ENCODE measurements around the gene GALNT1.

Gene GALNT1

DNA sequence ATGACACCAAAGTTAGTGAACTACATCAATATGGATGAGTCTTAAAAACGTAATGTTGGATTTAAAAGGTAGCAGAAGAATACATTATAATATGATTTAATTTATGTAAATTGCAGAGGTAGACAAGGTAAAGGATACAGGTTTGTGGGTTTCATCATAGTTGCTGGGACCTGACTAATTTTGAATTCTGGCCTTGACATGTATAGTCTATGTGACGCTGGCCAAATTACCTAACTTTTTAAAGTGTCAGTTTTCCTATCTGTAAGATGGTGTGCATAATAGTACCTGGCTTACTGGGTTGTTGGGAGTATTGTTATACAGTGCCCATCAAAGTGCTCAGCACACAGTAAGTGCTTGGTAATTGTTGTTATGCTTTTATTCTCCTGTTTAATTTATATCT, 34.5 kb downstream of the GALNT1 start:
- peak overlapping the region; percentile 35 for H3K27ac ChIP-seq (ENCODE audit: insufficient read depth, low read length, poor library complexity, severe bottlenecking)

GRCh38 chr18:35616664-35617423, 35.3 kb downstream of the GALNT1 start:
- peaks cover 4% of the 10 kb centered on the region for H3K4me1 ChIP-seq (ENCODE audit: control insufficient read depth, insufficient read depth, low read length, poor library complexity, severe bottlenecking)
- H3K4me3 ChIP-seq (ENCODE audit: insufficient read depth, low read depth, low read length, poor library complexity, severe bottlenecking), result no peak overlapping the region
- no peaks in the 10 kb centered on the region for H3K27me3 ChIP-seq (replicated peaks; ENCODE audit: control insufficient read depth, insufficient read depth, low read length, poor library complexity, severe bottlenecking)
- H3K36me3 ChIP-seq (ENCODE audit: control insufficient read depth, insufficient read depth, low read length), result no peaks in the 10 kb centered on the region
- DNase-seq, result peak; percentile 23 to 34 (median 23)
- H3K27ac ChIP-seq (ENCODE audit: insufficient read depth, low read length, poor library complexity, severe bottlenecking), result peak overlapping the region; percentile 35
- H3K9me3 ChIP-seq (ENCODE audit: control insufficient read depth, low read length), result no peaks in the 10 kb centered on the region

More for the DNA sequence above, 34.5 kb downstream of the GALNT1 start:
- no peaks in the 10 kb centered on the region for H3K27me3 ChIP-seq (replicated peaks; ENCODE audit: control insufficient read depth, insufficient read depth, low read length, poor library complexity, severe bottlenecking)
- no peak overlapping the region for H3K4me3 ChIP-seq (ENCODE audit: insufficient read depth, low read depth, low read length, poor library complexity, severe bottlenecking)
- H3K36me3 ChIP-seq (ENCODE audit: control insufficient read depth, insufficient read depth, low read length), result no peaks in the 10 kb centered on the region
- H3K9me3 ChIP-seq (ENCODE audit: control insufficient read depth, low read length), result no peaks in the 10 kb centered on the region
- no peak for DNase-seq
- peaks cover 4% of the 10 kb centered on the region for H3K4me1 ChIP-seq (ENCODE audit: control insufficient read depth, insufficient read depth, low read length, poor library complexity, severe bottlenecking)

- H3K27ac ChIP-seq (ENCODE audit: insufficient read depth, low read length, poor library complexity, severe bottlenecking), result no peak overlapping the region
- no peak for DNase-seq
Observed at GRCh38 chr18:35617865-35618264, 36.3 kb downstream of the GALNT1 start.

GRCh38 chr18:35618289-35618688, 36.7 kb downstream of the GALNT1 start:
- no peak for DNase-seq
- H3K27ac ChIP-seq (ENCODE audit: insufficient read depth, low read length, poor library complexity, severe bottlenecking), result no peak overlapping the region
- no peaks in the 10 kb centered on the region for H3K36me3 ChIP-seq (ENCODE audit: control insufficient read depth, insufficient read depth, low read length)
- no peaks in the 10 kb centered on the region for H3K27me3 ChIP-seq (replicated peaks; ENCODE audit: control insufficient read depth, insufficient read depth, low read length, poor library complexity, severe bottlenecking)
- no peak overlapping the region for H3K4me3 ChIP-seq (ENCODE audit: insufficient read depth, low read depth, low read length, poor library complexity, severe bottlenecking)
- peaks cover 4% of the 10 kb centered on the region for H3K4me1 ChIP-seq (ENCODE audit: control insufficient read depth, insufficient read depth, low read length, poor library complexity, severe bottlenecking)
- H3K9me3 ChIP-seq (ENCODE audit: control insufficient read depth, low read length), result no peaks in the 10 kb centered on the region

More at GRCh38 chr18:35617865-35618264, 36.3 kb downstream of the GALNT1 start:
- Histone ChIP-seq H3K27me3 (replicated peaks; ENCODE audit: control insufficient read depth, insufficient read depth, low read length, poor library complexity, severe bottlenecking) (no peaks in the 10 kb centered on the region), H3K36me3 (ENCODE audit: control insufficient read depth, insufficient read depth, low read length) (no peaks in the 10 kb centered on the region), H3K9me3 (ENCODE audit: control insufficient read depth, low read length) (no peaks in the 10 kb centered on the region), H3K4me1 (ENCODE audit: control insufficient read depth, insufficient read depth, low read length, poor library complexity, severe bottlenecking) (peaks cover 4% of the 10 kb centered on the region), H3K4me3 (ENCODE audit: insufficient read depth, low read depth, low read length, poor library complexity, severe bottlenecking) (no peak overlapping the region)

DNA sequence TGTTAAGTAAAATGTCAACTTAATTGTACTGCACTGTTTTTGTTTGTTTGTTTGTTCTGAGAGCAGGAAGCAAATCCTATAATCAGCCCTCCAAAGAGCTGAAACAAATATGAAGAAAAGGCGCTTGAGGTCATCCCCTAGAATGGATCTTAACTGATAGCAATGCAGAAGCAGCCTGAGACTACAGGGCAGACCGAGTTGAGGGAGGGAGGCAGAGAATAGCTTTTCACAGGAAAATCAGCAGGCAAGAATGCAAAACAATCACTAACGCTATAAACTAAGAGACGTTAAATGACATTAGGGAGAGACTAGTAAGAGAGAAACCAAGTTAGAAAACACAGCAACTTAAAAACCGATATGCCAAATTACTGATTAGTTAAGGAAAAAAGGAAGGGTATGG, 37.2 kb downstream of the GALNT1 start:
- peaks cover 4% of the 10 kb centered on the region for H3K4me1 ChIP-seq (ENCODE audit: control insufficient read depth, insufficient read depth, low read length, poor library complexity, severe bottlenecking)
- no peak for DNase-seq
- no peak overlapping the region for H3K4me3 ChIP-seq (ENCODE audit: insufficient read depth, low read depth, low read length, poor library complexity, severe bottlenecking)
- no peaks in the 10 kb centered on the region for H3K36me3 ChIP-seq (ENCODE audit: control insufficient read depth, insufficient read depth, low read length)
- no peaks in the 10 kb centered on the region for H3K9me3 ChIP-seq (ENCODE audit: control insufficient read depth, low read length)
- no peak overlapping the region for H3K27ac ChIP-seq (ENCODE audit: insufficient read depth, low read length, poor library complexity, severe bottlenecking)
- H3K27me3 ChIP-seq (replicated peaks; ENCODE audit: control insufficient read depth, insufficient read depth, low read length, poor library complexity, severe bottlenecking), result no peaks in the 10 kb centered on the region

GRCh38 chr18:35619464-35619863, 37.9 kb downstream of the GALNT1 start:
- H3K27me3 ChIP-seq (replicated peaks; ENCODE audit: control insufficient read depth, insufficient read depth, low read length, poor library complexity, severe bottlenecking), result no peaks in the 10 kb centered on the region
- no peak overlapping the region for H3K4me3 ChIP-seq (ENCODE audit: insufficient read depth, low read depth, low read length, poor library complexity, severe bottlenecking)
- no peaks in the 10 kb centered on the region for H3K36me3 ChIP-seq (ENCODE audit: control insufficient read depth, insufficient read depth, low read length)
- H3K4me1 ChIP-seq (ENCODE audit: control insufficient read depth, insufficient read depth, low read length, poor library complexity, severe bottlenecking), result peaks cover 4% of the 10 kb centered on the region
- DNase-seq, result no peak
- no peaks in the 10 kb centered on the region for H3K9me3 ChIP-seq (ENCODE audit: control insufficient read depth, low read length)
- no peak overlapping the region for H3K27ac ChIP-seq (ENCODE audit: insufficient read depth, low read length, poor library complexity, severe bottlenecking)

DNA sequence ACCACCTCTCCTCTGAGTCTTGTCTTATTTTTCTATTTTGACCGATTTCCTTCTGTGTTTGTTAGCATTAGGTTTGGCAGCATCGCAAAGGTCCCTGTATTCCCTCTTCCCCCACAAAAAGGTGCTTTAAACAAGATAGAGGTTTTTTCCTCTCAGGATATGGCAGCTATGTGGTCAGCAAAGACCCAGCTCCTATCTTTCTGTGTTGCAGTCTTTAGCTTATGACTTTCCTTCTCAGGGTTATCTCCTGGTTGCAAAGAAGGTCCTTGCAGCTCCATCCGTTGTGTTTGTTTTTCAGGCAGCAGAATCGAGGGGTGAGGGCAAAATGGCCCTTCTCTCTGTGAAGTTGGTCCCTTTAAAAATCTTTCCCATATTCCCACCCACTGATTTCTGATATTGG, 38.4 kb downstream of the GALNT1 start:
- H3K9me3 ChIP-seq (ENCODE audit: control insufficient read depth, low read length), result no peaks in the 10 kb centered on the region
- no peak for DNase-seq
- H3K4me1 ChIP-seq (ENCODE audit: control insufficient read depth, insufficient read depth, low read length, poor library complexity, severe bottlenecking), result peaks cover 4% of the 10 kb centered on the region
- H3K27me3 ChIP-seq (replicated peaks; ENCODE audit: control insufficient read depth, insufficient read depth, low read length, poor library complexity, severe bottlenecking), result no peaks in the 10 kb centered on the region
- H3K36me3 ChIP-seq (ENCODE audit: control insufficient read depth, insufficient read depth, low read length), result no peaks in the 10 kb centered on the region
- no peak overlapping the region for H3K27ac ChIP-seq (ENCODE audit: insufficient read depth, low read length, poor library complexity, severe bottlenecking)
- no peak overlapping the region for H3K4me3 ChIP-seq (ENCODE audit: insufficient read depth, low read depth, low read length, poor library complexity, severe bottlenecking)

DNA sequence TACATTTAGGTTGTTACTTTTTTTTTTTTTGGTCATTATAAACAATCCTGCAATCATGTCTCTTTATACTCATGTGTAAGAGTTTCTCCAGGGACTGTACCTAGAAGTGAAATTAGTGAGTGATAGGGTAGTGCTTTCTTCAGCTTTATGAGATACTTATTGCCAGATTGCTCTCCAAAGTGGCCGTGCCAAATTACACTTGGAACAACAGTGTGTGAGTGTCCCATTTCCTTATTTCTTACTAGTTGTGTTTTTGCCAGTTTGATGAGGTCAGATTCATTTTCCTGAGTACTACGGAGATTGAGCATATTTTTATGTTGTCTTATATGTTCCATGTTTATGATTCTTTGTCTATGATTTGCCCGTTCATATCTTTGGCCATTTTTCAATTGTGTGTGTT, 39.2 kb downstream of the GALNT1 start:
- peaks cover 4% of the 10 kb centered on the region for H3K4me1 ChIP-seq (ENCODE audit: control insufficient read depth, insufficient read depth, low read length, poor library complexity, severe bottlenecking)
- H3K36me3 ChIP-seq (ENCODE audit: control insufficient read depth, insufficient read depth, low read length), result no peaks in the 10 kb centered on the region
- no peak overlapping the region for H3K4me3 ChIP-seq (ENCODE audit: insufficient read depth, low read depth, low read length, poor library complexity, severe bottlenecking)
- H3K9me3 ChIP-seq (ENCODE audit: control insufficient read depth, low read length), result no peaks in the 10 kb centered on the region
- no peak for DNase-seq
- no peak overlapping the region for H3K27ac ChIP-seq (ENCODE audit: insufficient read depth, low read length, poor library complexity, severe bottlenecking)
- H3K27me3 ChIP-seq (replicated peaks; ENCODE audit: control insufficient read depth, insufficient read depth, low read length, poor library complexity, severe bottlenecking), result no peaks in the 10 kb centered on the region

GRCh38 chr18:35623255-35623654, 41.7 kb downstream of the GALNT1 start:
- H3K4me1 ChIP-seq (ENCODE audit: control insufficient read depth, insufficient read depth, low read length, poor library complexity, severe bottlenecking), result no peaks in the 10 kb centered on the region
- no peak overlapping the region for H3K4me3 ChIP-seq (ENCODE audit: insufficient read depth, low read depth, low read length, poor library complexity, severe bottlenecking)
- no peaks in the 10 kb centered on the region for H3K36me3 ChIP-seq (ENCODE audit: control insufficient read depth, insufficient read depth, low read length)
- no peaks in the 10 kb centered on the region for H3K9me3 ChIP-seq (ENCODE audit: control insufficient read depth, low read length)
- H3K27me3 ChIP-seq (replicated peaks; ENCODE audit: control insufficient read depth, insufficient read depth, low read length, poor library complexity, severe bottlenecking), result no peaks in the 10 kb centered on the region
- DNase-seq, result no peak
- H3K27ac ChIP-seq (ENCODE audit: insufficient read depth, low read length, poor library complexity, severe bottlenecking), result no peak overlapping the region

- no peaks in the 10 kb centered on the region for H3K36me3 ChIP-seq (ENCODE audit: control insufficient read depth, insufficient read depth, low read length)
- no peaks in the 10 kb centered on the region for H3K9me3 ChIP-seq (ENCODE audit: control insufficient read depth, low read length)
- H3K4me3 ChIP-seq (ENCODE audit: insufficient read depth, low read depth, low read length, poor library complexity, severe bottlenecking), result no peak overlapping the region
- H3K27ac ChIP-seq (ENCODE audit: insufficient read depth, low read length, poor library complexity, severe bottlenecking), result no peak overlapping the region
- no peaks in the 10 kb centered on the region for H3K27me3 ChIP-seq (replicated peaks; ENCODE audit: control insufficient read depth, insufficient read depth, low read length, poor library complexity, severe bottlenecking)
- no peak for DNase-seq
- no peaks in the 10 kb centered on the region for H3K4me1 ChIP-seq (ENCODE audit: control insufficient read depth, insufficient read depth, low read length, poor library complexity, severe bottlenecking)
Observed at GRCh38 chr18:35624146-35624545, 42.6 kb downstream of the GALNT1 start.
